Glomerular visceral epithelial cell (primary cell): ENCODE data around the gene RBMY1E.
"Not testable (repeated sequence)": the region's sequence is repeated elsewhere in the genome, so short reads cannot be mapped to it uniquely, and the experiment has no call there.

ENCODE experiments used
- DNase-seq: peaks from one replicate; pipeline ENCODE4 v3.0.0-alpha.2; 2016; ENCODE audit errors: extremely low spot score

RBMY1E gene

GRCh38 chrY:21917932-21918331 is at the start of gene RBMY1E:
Gene RBMY1E (minus strand): TSS chrY:21918032. CDS start chrY:21916054, 1,978 bp downstream.
- not testable (repeated sequence) for DNase-seq

GRCh38 chrY:21894426-21894825 is 23.4 kb downstream of the RBMY1E start, which contains the start of gene RBMY1D:
Gene RBMY1D (minus strand): TSS chrY:21894526. CDS start chrY:21892513, 2,013 bp downstream.
- DNase-seq = not testable (repeated sequence)

GRCh38 chrY:21869407-21870076 is 48.3 kb downstream of the RBMY1E start:
- DNase-seq = not testable (repeated sequence)
